Sigmoid colon (tissue), 7 donors: ENCODE data around the gene HERC4. TPM values are rescaled to one million over a fixed set of nuclear protein-coding genes. Genes with fewer than 3 reads are reported as not detected.
"Not testable (repeated sequence)": the region's sequence is repeated elsewhere in the genome, so short reads cannot be mapped to it uniquely, and the experiment has no call there.

Source experiments
- DNase-seq: peaks from one replicate; pipeline ENCODE4 v3.0.0-alpha.2; 2019
- H3K27ac ChIP-seq, 4 donors: fragments of 200-600 bp; sonication (generic); one replicate each; pipeline ENCODE4 v1.5.1; 2016 to 2019; ENCODE audit warnings: mild to moderate bottlenecking in 1 of 4
- H3K27me3 ChIP-seq, 3 donors: fragments of 200-600 bp; sonication (generic); one replicate each; pipeline ENCODE4 v1.5.1; 2019; ENCODE audit warnings: mild to moderate bottlenecking in 1 of 3
- H3K36me3 ChIP-seq, 4 donors: fragments of 200-600 bp; sonication (generic); one replicate each; pipeline ENCODE4 v1.5.1; 2016 to 2019
- H3K4me1 ChIP-seq, 4 donors: fragments of 200-600 bp; sonication (generic); one replicate each; pipeline ENCODE4 v1.5.1; 2017 to 2019
- H3K4me3 ChIP-seq, 4 donors: fragments of 200-600 bp; sonication (generic); one replicate each; pipeline ENCODE4 v1.5.1; 2017 to 2019; ENCODE audit warnings: mild to moderate bottlenecking in 2 of 4, moderate library complexity in 1 of 4
- H3K9me3 ChIP-seq, 4 donors: fragments of 200-600 bp in 3 of 4; sonication (generic) in 3 of 4; one replicate each; pipeline versions ENCODE4 v1.5.1 to v1.6.1; 2013 to 2019
- CTCF ChIP-seq, 4 experiments: fragments of 450-650 bp in 3 of 4; fragments of 200-600 bp in 1 of 4; IDR thresholded peaks; one replicate each; pipeline ENCODE4 v1.5.1; 2016 to 2019; ENCODE audit warnings: antibody characterized with exemption in 4 of 4, mild to moderate bottlenecking in 3 of 4, moderate library complexity in 2 of 4
- EP300 ChIP-seq, 4 donors: sonication (generic); formaldehyde crosslinking; IDR thresholded peaks; one replicate each; pipeline ENCODE4 v1.6.1; 2017; ENCODE audit warnings: antibody characterized with exemption in 4 of 4
- POLR2A ChIP-seq, 2 donors: fragments of 450-650 bp; IDR thresholded peaks; one replicate each; pipeline ENCODE4 v1.6.1; 2016; ENCODE audit warnings: antibody characterized with exemption in 2 of 2, mild to moderate bottlenecking in 2 of 2, moderate library complexity in 2 of 2
- POLR2AphosphoS5 ChIP-seq, 4 donors: sonication (generic); formaldehyde crosslinking; IDR thresholded peaks; one replicate each; pipeline ENCODE4 v1.6.1; 2017; ENCODE audit warnings: antibody characterized with exemption in 4 of 4
- WGBS, 2 donors: extraction: QIAGEN DNeasy Blood & Tissue Kit; methylation state at CpG; one replicate each; pipeline ENCODE4 v1.1.7; 2013; 5-methylcytosine and 5-hydroxymethylcytosine counted together
- intact Hi-C: fragments of 100-400 bp; cut with DNase I; formaldehyde crosslinking; loops from one replicate; pipeline ENCODE4 v1.15.1; 2023
- polyA plus RNA-seq, 3 donors: library from polyadenylated mRNA; stranded (reverse); fragments of 200-250 nt; gene quantifications; one replicate each; pipeline ENCODE4 v1.2.3, GENCODE V29; 2013
- total RNA-seq, 4 donors: library from RNA; depleted of rRNA; stranded (reverse); fragments of >200 nt; gene quantifications; one replicate each; pipeline ENCODE4 v1.1.0, GENCODE V29; 2016
- donor health status: healthy with polysubstance abuse.
- donor health status: Bipolar disorder and iron deficiency.
- donor health status: healthy.

Gene HERC4
- total and polyA plus RNA-seq, 7 donors: 15.0 to 54.3 (median 49.2) TPM

- Histone ChIP-seq H3K36me3 (no peaks in the 10 kb centered on the region), H3K9me3 (no peaks in the 10 kb centered on the region), H3K4me1 (no peaks in the 10 kb centered on the region), H3K27ac (no peak overlapping the region), H3K4me3 (no peak overlapping the region), H3K27me3 (no peaks in the 10 kb centered on the region)
- no peak for DNase-seq
- TF ChIP-seq EP300 (IDR thresholded peaks at IDR 0.05) (no peak), CTCF (IDR thresholded peaks at IDR 0.05) (peak in 2 of 4 experiments; percentile 24 to 25)
- intact Hi-C loops: loop anchor here (5.0 kb wide), 1 partner anchor 74 kb away; no protein-coding TSS in a partner anchor
- WGBS, 2 donors: 18 to 62% methylated on average over 1 of the region's 1 CpG
Observed at GRCh38 chr10:68082872-68083271, 7.8 kb upstream of the HERC4 start.

- no peak overlapping the region for H3K27ac ChIP-seq
- H3K4me1 ChIP-seq: no peaks in the 10 kb centered on the region
- 74 to 87% methylated on average over 6 of the region's 6 CpGs for WGBS, 2 donors
- no peaks in the 10 kb centered on the region for H3K27me3 ChIP-seq
- no peaks in the 10 kb centered on the region for H3K36me3 ChIP-seq
- H3K9me3 ChIP-seq: no peaks in the 10 kb centered on the region
- TF ChIP-seq POLR2A (IDR thresholded peaks at IDR 0.05) (no peak), EP300 (IDR thresholded peaks at IDR 0.05) (no peak), CTCF (IDR thresholded peaks at IDR 0.05) (no peak), POLR2AphosphoS5 (IDR thresholded peaks at IDR 0.05) (no peak)
- H3K4me3 ChIP-seq: no peak overlapping the region
- no peak for DNase-seq
- intact Hi-C loops: loop anchor here (5.0 kb wide), 1 partner anchor 75 kb away; no protein-coding TSS in a partner anchor
Observed at GRCh38 chr10:68081916-68082315, 6.8 kb upstream of the HERC4 start.

GRCh38 chr10:68080853-68081431, 5.9 kb upstream of the HERC4 start:
- no peak for DNase-seq
- 79 to 85% methylated on average over 5 of the region's 5 CpGs for WGBS, 2 donors
- Histone ChIP-seq H3K4me1 (no peaks in the 10 kb centered on the region), H3K9me3 (no peaks in the 10 kb centered on the region), H3K27me3 (no peaks in the 10 kb centered on the region), H3K4me3 (no peak overlapping the region), H3K36me3 (no peaks in the 10 kb centered on the region), H3K27ac (no peak overlapping the region)
- no peak for TF ChIP-seq CTCF (IDR thresholded peaks at IDR 0.05)
- TF ChIP-seq EP300 (IDR thresholded peaks at IDR 0.05): no peak
- no peak for TF ChIP-seq POLR2AphosphoS5 (IDR thresholded peaks at IDR 0.05)
- no peak for TF ChIP-seq POLR2A (IDR thresholded peaks at IDR 0.05)
- intact Hi-C loops: loop anchor here (5.0 kb wide), 1 partner anchor 76 kb away; no protein-coding TSS in a partner anchor

GRCh38 chr10:68079434-68079833, 4.4 kb upstream of the HERC4 start:
- no peak for DNase-seq
- no peak overlapping the region for H3K4me3 ChIP-seq
- H3K36me3 ChIP-seq: no peaks in the 10 kb centered on the region
- 75 to 88% methylated on average over 1 of the region's 1 CpG for WGBS, 2 donors
- intact Hi-C loops: loop anchor here (5.0 kb wide), 1 partner anchor 227 kb away; no protein-coding TSS in a partner anchor
- no peak overlapping the region for H3K27ac ChIP-seq
- TF ChIP-seq EP300 (IDR thresholded peaks at IDR 0.05) (no peak), POLR2AphosphoS5 (IDR thresholded peaks at IDR 0.05) (no peak), POLR2A (IDR thresholded peaks at IDR 0.05) (no peak), CTCF (IDR thresholded peaks at IDR 0.05) (no peak)
- H3K27me3 ChIP-seq: no peaks in the 10 kb centered on the region
- H3K9me3 ChIP-seq: no peaks in the 10 kb centered on the region
- peaks cover 0 to 5% (median 5%) of the 10 kb centered on the region in 4 donors for H3K4me1 ChIP-seq

GRCh38 chr10:68077026-68077425, 1.9 kb upstream of the HERC4 start:
- no peak overlapping the region for H3K27ac ChIP-seq
- no peaks in the 10 kb centered on the region for H3K36me3 ChIP-seq
- H3K4me1 ChIP-seq: peaks cover 0 to 26% (median 22%) of the 10 kb centered on the region in 4 donors
- no peaks in the 10 kb centered on the region for H3K9me3 ChIP-seq
- 96 to 97% methylated on average over 5 of the region's 5 CpGs for WGBS, 2 donors
- H3K4me3 ChIP-seq: no peak overlapping the region
- intact Hi-C loops: loop anchor here (5.0 kb wide), 1 partner anchor 225 kb away; no protein-coding TSS in a partner anchor
- DNase-seq: no peak
- TF ChIP-seq POLR2AphosphoS5 (IDR thresholded peaks at IDR 0.05): no peak
- no peak for TF ChIP-seq POLR2A (IDR thresholded peaks at IDR 0.05)
- TF ChIP-seq CTCF (IDR thresholded peaks at IDR 0.05): no peak
- no peak for TF ChIP-seq EP300 (IDR thresholded peaks at IDR 0.05)
- no peaks in the 10 kb centered on the region for H3K27me3 ChIP-seq

- not testable (repeated sequence) for DNase-seq, H3K9me3 ChIP-seq, H3K36me3 ChIP-seq, H3K27ac ChIP-seq, H3K27me3 ChIP-seq, H3K4me3 ChIP-seq
- intact Hi-C loops: loop anchor here (5.0 kb wide), 1 partner anchor 224 kb away; no protein-coding TSS in a partner anchor
- WGBS, 2 donors: 98% methylated on average over 15 of the region's 15 CpGs
- peaks cover 0 to 36% (median 30%) of the 10 kb centered on the region in 4 donors for H3K4me1 ChIP-seq
Observed at GRCh38 chr10:68076081-68076480, 998 bp upstream of the HERC4 start.
